ENCODE results near the gene RPRM.

DNA sequence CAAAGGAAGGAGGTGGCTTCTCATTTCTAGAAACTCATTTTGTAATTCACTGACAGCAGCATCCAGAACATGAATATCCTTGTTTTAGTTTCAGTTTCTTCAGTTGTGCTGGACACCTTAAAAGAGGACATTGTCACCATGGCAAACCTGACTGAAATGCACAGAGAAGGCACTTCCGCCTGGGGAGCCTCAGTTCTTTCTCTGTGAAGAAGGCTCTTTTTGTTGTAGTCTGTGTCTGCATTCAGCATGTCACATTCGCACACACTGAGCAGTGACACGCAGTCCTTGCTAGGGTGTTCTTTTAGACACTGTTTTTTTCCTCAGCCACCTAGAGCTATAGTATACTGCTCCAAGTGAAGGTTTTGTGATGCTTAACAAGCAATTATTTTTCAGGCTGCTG lies 9.5 kb upstream of the RPRM start:
- no peak for TF ChIP-seq POLR2AphosphoS5 (IDR thresholded peaks at IDR 0.05)
- TF ChIP-seq, protein P1, sequence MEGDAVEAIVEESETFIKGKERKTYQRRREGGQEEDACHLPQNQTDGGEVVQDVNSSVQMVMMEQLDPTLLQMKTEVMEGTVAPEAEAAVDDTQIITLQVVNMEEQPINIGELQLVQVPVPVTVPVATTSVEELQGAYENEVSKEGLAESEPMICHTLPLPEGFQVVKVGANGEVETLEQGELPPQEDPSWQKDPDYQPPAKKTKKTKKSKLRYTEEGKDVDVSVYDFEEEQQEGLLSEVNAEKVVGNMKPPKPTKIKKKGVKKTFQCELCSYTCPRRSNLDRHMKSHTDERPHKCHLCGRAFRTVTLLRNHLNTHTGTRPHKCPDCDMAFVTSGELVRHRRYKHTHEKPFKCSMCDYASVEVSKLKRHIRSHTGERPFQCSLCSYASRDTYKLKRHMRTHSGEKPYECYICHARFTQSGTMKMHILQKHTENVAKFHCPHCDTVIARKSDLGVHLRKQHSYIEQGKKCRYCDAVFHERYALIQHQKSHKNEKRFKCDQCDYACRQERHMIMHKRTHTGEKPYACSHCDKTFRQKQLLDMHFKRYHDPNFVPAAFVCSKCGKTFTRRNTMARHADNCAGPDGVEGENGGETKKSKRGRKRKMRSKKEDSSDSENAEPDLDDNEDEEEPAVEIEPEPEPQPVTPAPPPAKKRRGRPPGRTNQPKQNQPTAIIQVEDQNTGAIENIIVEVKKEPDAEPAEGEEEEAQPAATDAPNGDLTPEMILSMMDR (IDR thresholded peaks at IDR 0.05), result no peak
- TF ChIP-seq POLR2A (IDR thresholded peaks at IDR 0.05), result no peak
- TF ChIP-seq EP300 (IDR thresholded peaks at IDR 0.05), result no peak
